GM19452 (cell line): ENCODE results near the gene PAK1IP1.
A peak's percentile ranks its signal among the peaks of the same experiment; 100 is the strongest.
"Not testable (repeated sequence)": the region's sequence is repeated elsewhere in the genome, so short reads cannot be mapped to it uniquely, and the experiment has no call there.

Experiments used
- ATAC-seq: cut with Tn5 transposase; IDR thresholded peaks from one replicate; pipeline ENCODE4 v1.9.1; 2021; ENCODE audit not compliant: unreplicated experiment

The PAK1IP1 gene

DNA sequence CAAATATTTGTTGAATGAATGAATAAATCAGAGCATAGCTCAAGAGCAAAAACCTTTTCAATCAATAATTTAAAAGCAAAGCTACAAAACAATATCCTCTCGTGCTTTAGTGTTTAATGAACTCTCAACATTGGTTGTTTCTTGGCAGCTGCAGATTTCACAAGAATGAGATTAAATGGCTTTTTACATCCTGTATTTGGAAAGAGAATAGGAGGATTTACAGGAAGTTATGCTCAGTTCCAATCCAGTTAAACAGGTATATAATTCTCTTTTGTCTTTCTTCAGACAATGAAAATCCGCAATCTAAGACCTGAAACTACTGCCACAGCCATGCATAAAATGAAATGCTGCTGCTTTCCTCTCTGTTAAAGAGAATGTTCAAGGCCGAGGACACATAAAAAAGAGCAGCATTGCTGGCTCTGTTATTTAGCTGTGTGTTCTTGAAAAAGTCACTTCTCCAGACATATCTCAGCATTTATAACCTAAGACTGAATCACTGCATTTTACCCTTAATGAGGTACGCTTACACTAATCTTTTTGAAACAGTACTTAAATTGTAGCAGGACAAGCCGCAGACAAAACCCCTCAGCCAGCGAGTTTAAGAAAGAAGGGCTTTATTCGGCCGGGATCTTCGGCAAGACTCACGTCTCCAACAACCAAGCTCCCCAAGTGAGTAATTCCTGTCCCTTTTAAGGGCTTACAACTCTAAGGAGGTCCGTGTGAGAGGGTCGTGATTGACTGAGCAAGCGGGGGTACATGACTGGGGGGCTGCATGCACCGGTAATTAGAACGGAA, 3.9 kb upstream of the PAK1IP1 start:
- no peak for ATAC-seq

DNA sequence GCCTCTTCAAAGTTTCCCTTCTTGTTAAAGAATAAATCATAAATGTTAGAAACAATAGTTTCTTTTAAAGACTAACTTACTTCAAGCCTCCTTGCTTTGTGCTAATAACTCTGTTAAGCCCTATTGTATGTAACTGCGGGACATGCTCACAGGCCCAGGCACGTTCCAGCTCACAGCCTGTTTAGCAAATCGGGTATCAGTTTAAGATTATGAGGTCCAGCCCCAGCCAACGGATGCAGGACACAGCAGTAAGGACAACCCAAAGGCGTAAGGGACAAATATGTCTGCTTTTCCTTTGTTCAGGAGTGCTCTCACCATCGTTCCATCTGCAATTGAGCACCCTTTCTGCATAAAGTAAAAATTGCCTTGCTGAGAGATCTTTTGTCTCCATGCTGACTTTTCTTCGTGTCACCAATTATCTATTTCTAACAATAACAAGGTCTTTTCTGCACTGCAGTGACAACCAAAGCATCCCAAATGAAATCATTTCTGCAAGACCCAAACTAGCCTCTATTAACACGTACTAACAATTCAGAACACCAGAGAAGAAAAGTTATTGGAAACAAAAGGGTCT, 1.7 kb upstream of the PAK1IP1 start:
- no peak for ATAC-seq

DNA sequence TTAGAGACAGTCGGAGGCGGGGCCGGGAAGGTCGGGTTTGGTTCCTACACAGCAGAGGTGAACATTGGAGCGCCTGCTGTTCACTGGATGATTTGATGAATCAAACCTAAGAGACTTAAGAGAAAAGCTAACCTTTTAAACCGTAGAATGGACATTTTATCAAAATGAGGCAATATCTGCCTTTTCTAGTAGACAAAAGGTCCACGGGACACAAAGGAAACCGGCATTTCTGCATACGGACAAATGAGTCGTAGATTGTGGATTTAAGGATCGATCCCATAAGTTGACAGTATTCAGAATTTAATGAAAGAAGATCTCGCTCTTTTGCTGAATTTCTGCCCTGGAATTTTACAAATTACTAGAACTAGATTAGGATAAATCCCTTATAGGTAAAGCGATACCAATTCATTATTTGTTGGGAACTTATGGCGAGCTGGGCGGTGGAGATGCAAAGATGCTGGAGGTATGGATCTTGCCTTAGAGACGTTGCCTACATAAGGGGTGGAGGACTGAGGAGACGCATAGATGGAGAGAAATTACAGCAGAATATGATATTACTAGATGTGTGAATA, 400 bp downstream of the PAK1IP1 start:
- no peak for ATAC-seq

DNA sequence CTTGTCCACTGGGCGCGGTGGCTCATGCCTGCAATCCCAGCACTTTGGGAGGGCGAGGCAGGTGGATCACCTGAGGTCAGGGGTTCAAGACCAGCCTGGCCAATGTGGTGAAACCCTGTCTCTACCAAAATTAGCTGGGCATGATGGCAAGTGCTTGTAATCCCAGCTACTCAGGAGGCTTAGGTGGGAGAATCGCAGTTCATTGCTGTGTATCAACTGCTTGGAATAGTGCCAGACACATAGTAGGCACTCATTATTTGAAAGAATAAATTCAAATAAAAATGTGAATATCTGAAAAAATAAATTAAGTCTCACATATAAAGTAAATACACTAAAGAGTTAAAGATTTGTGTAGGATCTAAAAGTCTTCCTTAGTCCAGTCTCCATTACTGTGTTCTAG, 1.9 kb downstream of the PAK1IP1 start:
- no peak for ATAC-seq

DNA sequence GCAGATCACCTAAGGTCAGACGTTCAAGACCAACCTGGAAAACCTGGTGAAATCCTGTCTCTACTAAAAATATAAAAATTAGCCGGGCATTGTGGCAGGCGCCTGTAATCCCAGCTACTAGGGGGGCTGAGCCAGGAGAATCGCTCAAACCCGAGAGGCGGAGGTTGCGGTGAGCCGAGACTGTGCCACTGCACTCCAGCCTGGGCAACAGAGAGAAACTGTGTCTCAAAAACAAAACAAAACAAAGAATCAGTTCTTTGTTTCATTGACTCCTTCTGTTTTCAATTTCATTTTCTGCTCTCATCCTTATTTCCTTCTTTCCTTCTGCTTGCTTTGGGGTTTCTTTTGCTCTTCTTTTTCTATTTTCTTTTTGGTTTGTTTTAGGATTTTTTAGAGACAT, 19.2 kb downstream of the PAK1IP1 start:
- no peak for ATAC-seq

DNA sequence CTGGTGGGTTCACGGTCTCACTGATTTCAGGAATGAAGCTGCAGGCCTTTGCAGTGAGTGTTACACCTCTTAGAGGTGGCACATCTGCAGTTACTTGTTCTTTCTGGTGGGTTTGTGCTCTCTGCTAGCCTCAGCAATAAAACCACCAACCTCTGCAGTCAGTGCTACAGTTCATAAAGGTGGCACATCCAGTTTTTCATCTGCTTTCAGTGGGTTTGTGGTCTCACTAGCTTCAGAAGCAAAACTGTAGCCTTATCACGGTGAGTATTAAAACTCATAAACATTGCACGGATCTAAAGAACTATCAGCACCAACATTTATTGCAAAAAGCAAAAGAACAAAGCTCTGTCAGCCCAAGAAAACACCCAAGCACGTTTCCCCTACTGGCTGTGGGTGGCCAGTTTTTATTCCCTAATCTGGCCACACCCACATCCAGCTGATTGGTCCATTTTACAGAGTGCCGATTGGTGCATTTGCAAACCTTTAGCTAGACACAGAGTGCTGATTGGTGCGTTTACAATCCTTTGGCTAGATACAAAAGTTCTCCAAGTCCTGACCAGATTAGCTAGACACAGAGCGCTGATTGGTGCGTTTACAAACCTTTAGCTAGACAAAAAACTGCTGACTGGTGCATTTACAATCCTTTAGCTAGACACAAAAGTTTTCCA, 24.7 kb downstream of the PAK1IP1 start:
- no peak for ATAC-seq

DNA sequence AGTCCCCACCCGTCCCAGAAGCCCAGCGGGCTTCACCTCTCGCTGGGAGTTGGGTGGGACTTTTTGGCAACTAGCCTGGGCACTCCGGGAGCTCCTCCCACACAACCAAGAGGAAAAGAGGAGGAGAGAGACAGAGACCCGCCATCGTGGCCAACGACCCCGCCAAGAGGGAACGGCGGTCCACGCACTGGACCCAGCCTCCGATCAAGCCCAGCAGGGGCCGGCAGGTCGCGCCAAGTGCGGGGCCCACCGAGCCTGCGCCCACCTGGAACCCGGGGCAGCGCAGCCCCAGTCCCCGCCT, 25.1 kb downstream of the PAK1IP1 start:
- ATAC-seq, result no peak

DNA sequence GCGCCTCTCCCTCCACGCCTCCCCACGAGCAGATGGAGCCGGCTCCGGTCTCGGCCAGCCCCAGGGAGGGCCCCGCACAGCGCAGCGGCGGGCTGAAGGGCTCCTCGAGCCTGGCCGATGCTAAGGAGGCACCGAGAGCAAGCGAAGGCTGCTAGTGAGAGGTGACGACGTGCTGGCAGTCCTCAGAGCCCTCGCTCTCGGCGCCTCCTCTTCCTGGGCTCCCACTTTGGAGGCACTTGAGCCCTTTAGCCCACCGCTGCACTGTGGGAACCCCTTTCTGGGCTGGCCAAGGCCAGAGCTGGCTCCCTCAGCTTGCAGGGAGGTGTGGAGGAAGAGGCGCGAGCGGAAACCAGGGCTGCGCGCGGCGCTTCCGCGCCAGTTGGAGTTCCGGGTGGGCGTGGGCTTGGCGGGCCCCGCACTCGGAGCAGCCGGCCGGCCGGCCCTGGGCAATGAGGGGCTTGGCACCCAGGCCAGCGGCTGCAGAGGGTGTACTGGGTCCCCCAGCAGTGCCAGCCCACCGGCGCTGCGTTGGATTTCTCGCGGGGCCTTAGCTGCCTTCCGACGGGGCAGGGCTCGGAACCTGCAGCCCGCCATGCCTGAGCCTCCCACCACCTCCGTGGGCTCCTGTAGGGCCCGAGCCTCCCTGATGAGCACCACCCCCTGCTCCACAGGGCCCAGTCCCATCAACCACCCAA, 25.6 kb downstream of the PAK1IP1 start:
- no peak for ATAC-seq

DNA sequence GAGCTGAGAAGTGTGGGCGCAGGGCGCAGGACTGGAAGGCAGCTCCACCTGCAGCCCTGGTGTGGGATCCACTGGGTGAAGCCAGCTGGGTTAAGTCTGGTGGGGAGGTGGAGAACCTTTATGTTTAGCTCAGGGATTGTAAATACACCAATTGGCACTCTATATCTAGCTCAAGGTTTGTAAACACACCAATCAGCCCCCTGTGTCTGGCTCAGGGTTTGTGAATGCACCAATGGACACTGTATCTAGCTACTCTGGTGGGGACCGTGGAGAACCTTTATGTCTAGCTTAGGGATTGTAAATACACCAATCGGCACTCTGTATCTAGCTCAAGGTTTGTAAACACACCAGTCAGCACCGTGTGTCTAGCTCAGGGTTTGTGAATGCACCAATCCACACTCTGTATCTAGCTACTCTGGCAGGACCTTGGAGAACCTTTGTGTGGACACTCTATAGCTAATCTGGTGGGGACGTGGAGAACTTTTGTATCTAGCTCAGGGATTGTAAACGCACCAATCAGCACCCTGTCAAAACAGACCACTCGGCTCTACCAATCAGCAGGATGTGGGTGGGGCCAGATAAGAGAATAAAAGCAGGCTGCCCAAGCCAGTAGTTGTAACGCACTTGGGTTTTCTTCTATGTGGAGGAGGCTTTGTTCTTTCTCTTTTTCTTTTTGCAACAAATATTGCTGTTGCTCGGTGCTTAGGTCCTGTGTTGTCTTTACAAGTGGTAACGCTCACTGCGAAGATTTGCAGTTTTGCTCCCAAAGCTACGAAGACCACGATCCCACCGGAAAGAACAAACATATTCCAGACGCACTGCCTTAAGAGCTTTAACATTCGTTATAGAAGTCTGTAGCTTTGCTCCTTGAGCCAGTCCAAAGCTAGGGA, 26.4 kb downstream of the PAK1IP1 start:
- not testable (repeated sequence) for ATAC-seq

DNA sequence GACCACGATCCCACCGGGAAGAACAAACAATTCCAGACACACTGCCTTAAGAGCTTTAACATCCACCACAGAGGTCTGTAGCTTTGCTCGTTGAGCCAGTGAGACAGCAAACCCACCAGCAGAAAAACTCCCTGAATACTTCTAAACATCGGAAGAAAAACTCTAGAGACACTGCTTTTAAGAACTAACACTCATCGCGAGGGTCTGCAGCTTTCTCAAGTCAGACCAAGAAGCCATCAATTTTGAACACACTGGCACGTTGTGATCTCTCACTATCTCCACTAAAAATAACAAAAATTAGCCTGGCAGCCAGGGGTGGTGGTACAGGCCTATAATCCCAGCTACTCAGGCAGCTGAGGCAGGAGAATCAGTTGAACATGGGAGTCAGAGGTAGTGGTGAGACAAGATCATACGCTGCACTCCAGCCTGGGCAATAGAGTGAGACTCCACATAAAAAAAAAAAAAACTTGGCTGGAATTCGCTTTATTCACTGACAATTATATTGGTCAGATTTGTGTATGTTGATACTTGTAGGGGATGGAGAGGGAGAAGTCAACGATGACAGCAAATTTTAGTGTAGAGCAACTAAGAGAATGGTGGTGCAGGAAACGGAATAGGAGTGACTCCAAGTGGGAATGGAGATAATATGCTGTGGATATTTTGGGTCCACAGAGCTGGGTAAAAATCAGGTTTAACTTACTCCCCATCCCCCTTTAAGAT, 27.2 kb downstream of the PAK1IP1 start:
- ATAC-seq, result no peak

DNA sequence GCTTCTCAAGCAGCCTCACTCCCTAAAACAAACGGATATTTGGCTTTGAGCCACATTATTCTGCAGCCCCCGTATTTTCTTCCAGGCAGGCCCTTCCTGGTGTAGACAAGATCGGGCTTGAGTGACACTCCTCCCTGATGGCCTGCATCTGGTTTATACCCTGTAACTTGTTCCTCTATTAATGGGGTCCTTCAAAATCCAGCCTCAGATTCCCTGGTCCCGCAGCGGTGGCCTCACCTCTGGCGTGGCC, 27.7 kb downstream of the PAK1IP1 start:
- no peak for ATAC-seq

DNA sequence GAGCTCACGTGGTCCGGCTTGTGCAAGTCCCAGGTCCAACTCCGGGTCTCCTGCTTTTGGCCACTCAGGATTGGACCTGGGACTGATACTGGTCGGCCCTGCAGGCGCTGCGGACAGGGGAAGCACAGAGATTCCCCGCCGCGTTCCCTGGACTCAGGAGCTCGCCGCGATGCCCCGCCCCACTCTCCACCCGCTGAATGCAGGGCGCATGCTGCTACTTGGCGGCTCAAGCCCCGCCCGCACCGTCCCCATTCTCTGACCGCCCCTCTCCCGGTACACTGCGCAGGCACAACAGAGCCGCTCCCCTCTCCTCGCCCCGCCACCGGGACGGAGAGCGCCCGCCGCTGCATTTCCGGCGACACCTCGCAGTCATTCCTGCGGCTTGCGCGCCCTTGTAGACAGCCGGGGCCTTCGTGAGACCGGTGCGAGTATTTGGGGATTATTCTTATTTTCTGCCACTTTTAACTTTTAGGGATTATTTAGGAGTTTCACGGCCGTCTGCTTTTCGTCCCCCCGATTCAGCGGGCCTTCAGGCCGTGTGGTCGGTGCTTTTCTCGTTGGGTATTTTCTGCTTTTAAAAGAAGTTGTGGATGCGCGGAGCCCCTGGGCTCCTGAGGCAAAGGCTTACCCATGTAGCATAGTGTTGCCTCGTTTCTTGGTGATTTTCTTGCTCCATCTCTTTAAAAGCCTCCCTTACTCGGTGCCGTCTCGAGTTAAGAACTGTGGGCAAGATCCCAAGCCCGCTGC, 28.2 kb downstream of the PAK1IP1 start, which contains the start of gene TMEM14C:
TSS of gene TMEM14C (plus strand) at position 251 of the 747 bp plus-strand sequence. CDS start 1,544 bp downstream, outside the sequence.
- peak; percentile 98 for ATAC-seq

DNA sequence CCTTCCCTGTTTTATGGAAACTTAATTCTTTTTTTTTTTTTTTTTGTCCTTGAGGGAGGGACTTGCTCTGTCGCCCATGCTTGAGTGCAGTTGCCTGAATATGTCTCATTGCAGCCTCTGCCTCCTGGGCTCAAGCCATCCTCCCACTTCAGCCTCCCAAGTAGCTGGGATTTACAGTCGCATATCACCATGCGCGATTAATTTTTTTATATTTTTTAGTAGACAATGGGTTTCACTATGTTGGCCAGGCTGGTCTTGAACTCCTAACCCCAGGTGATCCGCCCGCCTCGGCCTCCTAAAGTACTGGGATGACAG, 28.8 kb downstream of the PAK1IP1 start:
- ATAC-seq, result no peak

DNA sequence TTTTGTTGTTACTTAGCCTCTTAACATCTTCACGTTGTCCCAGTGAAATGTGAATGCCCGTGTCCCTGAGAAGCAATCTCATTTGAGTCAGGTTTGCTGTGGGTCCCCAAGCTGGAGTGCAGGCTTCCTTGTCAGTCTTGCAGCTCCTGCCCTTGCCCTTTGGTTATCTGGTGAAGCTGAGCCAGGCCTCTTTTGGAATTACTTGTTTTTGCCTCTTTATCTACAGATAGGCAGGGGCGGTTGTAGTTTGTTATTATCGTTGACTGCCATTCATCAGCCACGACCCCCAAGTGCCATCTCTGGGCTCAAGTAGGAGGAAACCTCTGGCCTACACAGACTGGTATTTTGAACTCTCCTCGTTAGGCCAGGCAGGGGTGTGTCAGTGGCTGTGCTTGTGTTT, 30.3 kb downstream of the PAK1IP1 start:
- no peak for ATAC-seq

DNA sequence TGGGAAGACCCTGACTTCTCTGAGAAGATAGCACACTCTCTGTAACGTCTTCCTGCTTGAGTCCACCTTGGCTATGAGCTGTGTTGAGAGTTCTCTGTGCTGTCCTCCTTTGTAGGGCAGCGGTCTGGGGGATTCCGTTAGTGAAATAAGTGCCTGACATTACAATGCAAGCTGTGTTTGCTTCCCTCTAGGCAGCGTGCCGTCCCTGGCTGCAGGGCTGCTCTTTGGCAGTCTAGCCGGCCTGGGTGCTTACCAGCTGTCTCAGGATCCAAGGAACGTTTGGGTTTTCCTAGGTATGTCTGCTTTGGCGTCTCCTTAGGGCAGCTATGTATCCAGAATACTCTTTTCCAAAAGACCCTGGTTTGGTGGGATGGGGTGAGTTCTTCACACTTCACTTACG, 30.9 kb downstream of the PAK1IP1 start:
- ATAC-seq, result no peak

DNA sequence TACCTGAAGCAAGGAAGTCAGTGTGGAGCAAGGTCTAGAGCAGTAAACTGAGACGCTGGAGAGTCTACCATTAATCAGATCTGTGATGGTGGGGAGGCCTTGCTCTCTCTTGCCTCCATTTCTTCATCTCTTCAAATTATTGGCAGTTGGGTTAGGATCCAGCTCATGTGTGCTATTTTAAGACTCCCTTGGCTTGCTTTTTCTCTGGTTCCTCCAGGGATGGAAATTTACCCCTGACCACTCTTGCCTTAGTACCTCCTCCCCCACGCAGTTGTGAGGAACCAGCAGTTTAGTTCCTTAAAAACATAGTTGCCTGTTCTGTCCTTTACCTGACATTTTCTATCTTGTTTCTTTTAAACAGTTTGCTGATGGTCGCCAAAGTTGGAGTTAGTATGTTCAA, 35.5 kb downstream of the PAK1IP1 start:
- ATAC-seq, result no peak

DNA sequence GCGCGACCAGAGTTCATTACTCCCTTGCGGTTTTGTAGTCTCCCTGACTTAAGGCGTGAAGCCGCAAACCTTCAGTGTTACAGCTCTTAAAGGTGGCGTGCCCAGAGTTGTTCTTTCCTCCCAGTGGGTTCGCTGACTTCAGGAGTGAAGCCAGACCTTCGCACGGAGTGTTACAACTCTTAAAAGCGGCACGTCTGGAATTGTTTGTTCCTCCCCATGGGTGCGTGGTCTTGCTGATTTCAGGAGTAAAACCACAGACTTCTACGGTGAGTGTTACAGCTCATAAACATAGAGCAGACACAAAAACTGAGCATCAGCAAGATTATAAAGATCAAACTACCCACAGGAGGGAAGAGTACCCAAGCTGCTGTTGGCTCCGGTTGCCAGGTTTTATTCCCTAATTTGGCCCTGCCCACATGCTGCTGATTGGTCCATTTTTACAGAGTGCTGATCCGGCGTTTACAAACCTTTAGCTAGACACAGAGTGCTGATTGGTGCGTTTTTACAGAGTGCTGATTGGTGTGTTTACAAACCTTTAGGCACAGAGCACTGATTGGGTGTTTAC, 38.5 kb downstream of the PAK1IP1 start:
- no peak for ATAC-seq

DNA sequence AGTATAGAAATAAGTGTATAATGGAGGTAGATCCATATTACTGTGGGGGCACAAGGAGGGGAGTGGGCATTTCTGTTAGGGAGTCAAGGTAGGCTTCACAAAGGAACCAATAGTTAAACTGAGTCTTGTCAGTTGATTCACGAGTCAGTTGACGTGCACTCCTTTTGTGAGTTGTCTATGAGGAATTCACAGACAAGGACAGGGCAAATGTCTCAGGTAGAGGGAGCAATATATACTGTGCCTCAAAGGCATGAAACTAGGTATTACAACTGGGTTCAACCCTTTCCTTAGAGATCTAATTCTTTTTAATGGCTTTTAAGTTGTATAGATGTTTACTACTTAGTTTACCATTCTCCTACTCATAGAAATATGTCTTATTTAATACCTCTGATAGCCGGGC, 39.1 kb downstream of the PAK1IP1 start:
- no peak for ATAC-seq

DNA sequence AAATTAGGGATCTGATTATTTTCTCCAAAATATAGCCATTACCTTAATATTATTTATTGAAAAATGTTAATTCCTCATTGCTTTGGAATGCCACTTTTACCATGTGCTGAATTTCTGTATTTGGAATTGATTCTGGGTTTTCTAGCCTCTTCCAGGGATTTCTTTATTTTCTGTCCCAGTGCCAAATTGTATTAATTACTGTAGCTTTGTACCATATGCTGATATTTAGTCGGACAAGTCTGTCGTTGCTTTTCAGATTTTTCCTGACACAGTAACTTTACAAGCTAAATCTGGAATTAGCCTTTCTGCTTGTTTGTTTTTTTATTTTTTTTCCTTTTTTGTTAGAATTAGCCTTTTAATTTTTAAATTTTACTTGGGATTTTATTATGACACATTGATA, 42.0 kb downstream of the PAK1IP1 start:
- no peak for ATAC-seq
